GM12878 (cell line): ENCODE data around the gene SHFL. TPM values are rescaled to one million over a fixed set of nuclear protein-coding genes. Genes with fewer than 3 reads are reported as not detected.

Experiments used
- ATAC-seq: fragments of 200-7000 bp; cut with Tn5 transposase; 3 replicates; pipeline ENCODE4 v1.9.1; 2020; ENCODE audit warnings: mild to moderate bottlenecking, moderate library complexity
- BruUV-seq: library from RNA; stranded (reverse); fragments of 400-500 nt; replicated peaks from 2 replicates; lab custom pipeline; 2021; lab: Mats Ljungman, UMichigan
- CTCF ChIA-PET: fragments of 300-600 bp; sonication (Branson Sonifier 250); formaldehyde crosslinking; extraction: SDS; loops from one replicate; lab custom pipeline; 2021; ENCODE audit warnings: inconsistent platforms; lab: Yijun Ruan, JAX
- POLR2A ChIA-PET: fragments of 350-600 bp; formaldehyde crosslinking; extraction: SDS; loops from one replicate; lab custom pipeline; 2021; ENCODE audit warnings: inconsistent platforms; lab: Charles Lee
- RAD21 ChIA-PET: fragments of 300-600 bp; sonication (Branson Sonifier 250); formaldehyde crosslinking; loops from one replicate; lab custom pipeline; 2023; ENCODE audit warnings: antibody characterized with exemption; ENCODE audit not compliant: unreplicated experiment; lab: Charles Lee
- SMC1A ChIA-PET: fragments of 300-600 bp; sonication (Branson Sonifier 250); formaldehyde crosslinking; loops from one replicate; lab custom pipeline; 2023; ENCODE audit not compliant: unreplicated experiment, uncharacterized antibody; lab: Charles Lee
- DNase-seq: peaks from one replicate; pipeline ENCODE4 v3.0.0-alpha.2; 2011; ENCODE audit warnings: low read depth, low spot score
- FAIRE-seq: peaks from 3 replicates; lab custom pipeline; 2011; peaks lifted over from hg19 to GRCh38; lab: Jason Lieb, UNC
- H2AFZ ChIP-seq: 2 replicates; pipeline ENCODE4 v1.6.0; 2011; ENCODE audit warnings: low read depth, low read length, control low read depth; ENCODE audit not compliant: control insufficient read depth
- H3K27ac ChIP-seq: 2 replicates; pipeline ENCODE4 v1.5.1; 2011; ENCODE audit warnings: control low read depth; ENCODE audit not compliant: control insufficient read depth, insufficient read depth
- H3K27me3 ChIP-seq, 2 experiments: replicated peaks in 1 of 2; 2 replicates each; pipeline versions ENCODE4 v1.6.0 to v1.6.1; 2011; ENCODE audit warnings: low read length in 1 of 2; ENCODE audit not compliant: control insufficient read depth in 2 of 2, insufficient read depth in 2 of 2
- H3K36me3 ChIP-seq, 2 experiments: 2 replicates each; pipeline ENCODE4 v1.5.1; 2011; ENCODE audit warnings: low read length in 1 of 2; ENCODE audit not compliant: control insufficient read depth in 2 of 2, insufficient read depth in 2 of 2
- H3K4me1 ChIP-seq: 2 replicates; pipeline ENCODE4 v1.6.1; 2011; ENCODE audit warnings: mild to moderate bottlenecking, low read length, moderate library complexity, mixed read lengths; ENCODE audit not compliant: control insufficient read depth, insufficient read depth
- H3K4me2 ChIP-seq: 2 replicates; pipeline ENCODE4 v1.6.0; 2011; ENCODE audit warnings: control low read depth; ENCODE audit not compliant: control insufficient read depth, insufficient read depth
- H3K4me3 ChIP-seq: fragments of 200-600 bp; sonication (generic); 2 replicates; pipeline ENCODE4 v1.5.1; 2016
- H3K79me2 ChIP-seq: 2 replicates; pipeline ENCODE4 v1.6.0; 2011; ENCODE audit warnings: low read length; ENCODE audit not compliant: control insufficient read depth, insufficient read depth
- H3K9ac ChIP-seq: 2 replicates; pipeline ENCODE4 v1.8.0; 2011; ENCODE audit warnings: low read length, control low read depth, mixed read lengths; ENCODE audit not compliant: control insufficient read depth, insufficient read depth
- H3K9me3 ChIP-seq: replicated peaks from 3 replicates; pipeline ENCODE4 v1.5.1; 2011; ENCODE audit warnings: mild to moderate bottlenecking, low read length; ENCODE audit not compliant: control insufficient read depth, insufficient read depth
- H4K20me1 ChIP-seq: 2 replicates; pipeline ENCODE4 v1.6.0; 2011; ENCODE audit not compliant: control insufficient read depth, insufficient read depth
- GATAD2B ChIP-seq: fragments of 450-650 bp; conservative IDR thresholded peaks from 2 replicates; pipeline ENCODE4 v1.6.1; 2017; ENCODE audit warnings: low read depth, mild to moderate bottlenecking, moderate library complexity
- RB1 ChIP-seq: fragments of 450-650 bp; formaldehyde crosslinking; IDR thresholded peaks from 2 replicates; pipeline ENCODE4 v1.6.1; 2017; ENCODE audit warnings: mild to moderate bottlenecking, borderline replicate concordance
- SMARCA5 ChIP-seq: fragments of 450-650 bp; IDR thresholded peaks from 2 replicates; pipeline ENCODE4 v1.6.1; 2017; ENCODE audit warnings: mild to moderate bottlenecking
- WGBS: methylation state at CpG from one replicate; pipeline ENCODE4 v1.1.6; 2016; ENCODE audit warnings: low lambda C conversion rate; ENCODE audit not compliant: insufficient replicate concordance, insufficient coverage; ENCODE audit errors: missing lambda C conversion rate; 5-methylcytosine and 5-hydroxymethylcytosine counted together
- in situ Hi-C: fragments of 300-500 bp; cut with MboI; formaldehyde crosslinking; loops from 9 replicates; pipeline ENCODE4 v1.14.3; 2018; ENCODE audit warnings: mixed read lengths
- intact Hi-C: fragments of 100-400 bp; cut with micrococcal nuclease; formaldehyde crosslinking; loops from one replicate; pipeline ENCODE4 v1.14.2; 2022; ENCODE audit not compliant: unreplicated experiment
- polyA plus RNA-seq, 11 experiments: library from polyadenylated mRNA; depleted of rRNA in 4 of 11; unstranded in 6 of 11; stranded (reverse) in 5 of 11; fragments of >200 nt; fragmentation: Nextera tagmentation in 4 of 11; fragmentation: Illumina TruSeq in 1 of 11; extraction: Ambion mirVana in 4 of 11; extraction: Trizol in 1 of 11; gene quantifications; 1 replicate in 1 of 11; 2 replicates in 10 of 11; pipeline versions ENCODE4 v1.2.1 to v1.2.3, GENCODE V29; 2011 to 2016; ENCODE audit warnings: inconsistent platforms in 2 of 11, missing spikeins in 2 of 11, low read depth in 1 of 11
- total RNA-seq, 4 experiments: library from RNA; depleted of rRNA in 3 of 4; stranded (reverse); fragments of >200 nt in 3 of 4; fragmentation: Illumina TruSeq in 1 of 4; extraction: Trizol in 1 of 4; gene quantifications; 2 replicates each; pipeline versions ENCODE4 v1.2.1 to v1.2.3, GENCODE V29; 2013 to 2021
- TF ChIP-seq, protein P1 (sequence below): IDR thresholded peaks from 2 replicates; pipeline ENCODE4 v1.6.1; 2012; ENCODE audit warnings: low read depth, low read length, improper control_type of control experiment
- TF ChIP-seq, protein P2 (sequence below): fragments of 450-650 bp; IDR thresholded peaks from 2 replicates; pipeline ENCODE4 v1.6.1; 2017; ENCODE audit warnings: mild to moderate bottlenecking, low read depth, inconsistent platforms; ENCODE audit not compliant: poor library complexity, severe bottlenecking
- TF ChIP-seq, protein P3 (sequence below): fragments of 450-650 bp; IDR thresholded peaks from 2 replicates; pipeline ENCODE4 v1.6.1; 2016; ENCODE audit warnings: mild to moderate bottlenecking
- TF ChIP-seq, protein P4 (sequence below): fragments of 450-650 bp; IDR thresholded peaks from 2 replicates; pipeline ENCODE4 v1.6.1; 2017; ENCODE audit warnings: mild to moderate bottlenecking

SHFL gene
- total and polyA plus RNA-seq, 10 of the 15 experiments (the other 5 are each of a cell fraction or from before 2014, with no cell fraction given), result 8.0 to 83.8 (median 40.7) TPM

DNA sequence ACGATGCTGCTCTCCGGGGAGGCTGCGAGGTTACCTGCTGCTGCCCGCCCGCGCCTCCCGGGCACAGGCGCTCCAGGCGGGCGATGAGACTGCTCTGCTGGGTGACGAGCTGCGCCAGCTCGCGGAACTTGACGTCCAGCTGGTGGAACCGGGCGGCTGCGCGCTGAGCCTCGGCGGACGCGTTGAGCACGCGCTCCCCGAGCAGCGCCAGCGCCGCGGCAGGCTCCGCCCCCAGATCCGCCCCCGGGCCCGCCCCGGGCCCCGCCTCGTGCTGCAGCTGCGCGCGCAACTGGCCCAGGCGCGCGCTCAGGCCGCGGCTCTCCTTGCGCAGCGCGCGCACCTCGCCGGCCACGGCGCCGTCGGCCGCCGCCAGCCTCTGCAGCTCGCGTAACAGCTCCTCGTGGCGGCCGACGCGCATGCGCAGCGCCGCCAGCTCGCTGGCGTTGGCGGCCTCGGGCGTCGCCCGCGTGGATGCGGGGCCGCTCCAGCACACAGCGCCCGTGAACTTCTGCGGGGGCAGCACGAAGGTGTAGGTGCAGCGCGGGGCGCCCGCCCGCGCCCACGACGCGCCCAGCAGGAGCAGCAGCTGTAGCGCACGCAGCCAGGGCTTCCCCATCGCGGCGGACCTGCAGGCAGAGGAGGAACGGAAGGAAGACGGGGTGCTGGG, 10.0 kb downstream of the SHFL start (continued):
- TF ChIP-seq, protein P1, sequence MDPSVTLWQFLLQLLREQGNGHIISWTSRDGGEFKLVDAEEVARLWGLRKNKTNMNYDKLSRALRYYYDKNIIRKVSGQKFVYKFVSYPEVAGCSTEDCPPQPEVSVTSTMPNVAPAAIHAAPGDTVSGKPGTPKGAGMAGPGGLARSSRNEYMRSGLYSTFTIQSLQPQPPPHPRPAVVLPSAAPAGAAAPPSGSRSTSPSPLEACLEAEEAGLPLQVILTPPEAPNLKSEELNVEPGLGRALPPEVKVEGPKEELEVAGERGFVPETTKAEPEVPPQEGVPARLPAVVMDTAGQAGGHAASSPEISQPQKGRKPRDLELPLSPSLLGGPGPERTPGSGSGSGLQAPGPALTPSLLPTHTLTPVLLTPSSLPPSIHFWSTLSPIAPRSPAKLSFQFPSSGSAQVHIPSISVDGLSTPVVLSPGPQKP, result no peak
- TF ChIP-seq, protein P2, sequence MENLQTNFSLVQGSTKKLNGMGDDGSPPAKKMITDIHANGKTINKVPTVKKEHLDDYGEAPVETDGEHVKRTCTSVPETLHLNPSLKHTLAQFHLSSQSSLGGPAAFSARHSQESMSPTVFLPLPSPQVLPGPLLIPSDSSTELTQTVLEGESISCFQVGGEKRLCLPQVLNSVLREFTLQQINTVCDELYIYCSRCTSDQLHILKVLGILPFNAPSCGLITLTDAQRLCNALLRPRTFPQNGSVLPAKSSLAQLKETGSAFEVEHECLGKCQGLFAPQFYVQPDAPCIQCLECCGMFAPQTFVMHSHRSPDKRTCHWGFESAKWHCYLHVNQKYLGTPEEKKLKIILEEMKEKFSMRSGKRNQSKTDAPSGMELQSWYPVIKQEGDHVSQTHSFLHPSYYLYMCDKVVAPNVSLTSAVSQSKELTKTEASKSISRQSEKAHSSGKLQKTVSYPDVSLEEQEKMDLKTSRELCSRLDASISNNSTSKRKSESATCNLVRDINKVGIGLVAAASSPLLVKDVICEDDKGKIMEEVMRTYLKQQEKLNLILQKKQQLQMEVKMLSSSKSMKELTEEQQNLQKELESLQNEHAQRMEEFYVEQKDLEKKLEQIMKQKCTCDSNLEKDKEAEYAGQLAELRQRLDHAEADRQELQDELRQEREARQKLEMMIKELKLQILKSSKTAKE, result no peak

DNA sequence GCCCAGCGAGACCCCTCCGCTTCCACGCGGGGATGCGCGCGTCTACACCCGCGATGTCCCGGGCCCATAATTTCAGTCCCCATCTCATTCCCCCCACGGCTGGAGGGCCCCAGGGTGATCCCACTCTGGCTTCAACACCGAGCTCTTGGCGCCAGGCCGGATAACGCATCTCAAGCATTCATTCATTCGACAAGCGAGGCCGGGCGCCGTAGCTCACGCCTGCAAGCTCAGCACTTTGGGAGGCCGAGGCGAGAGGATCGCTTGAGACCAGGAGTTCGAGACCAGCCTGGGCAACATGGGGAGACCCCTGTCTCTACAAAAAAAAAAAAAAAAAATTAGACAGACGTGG, 10.5 kb downstream of the SHFL start:
- CTCF ChIA-PET, result interaction anchor here (0.8 to 9.5 kb wide), 7 partner anchors 8 to 131 kb away, joined by 3 to 171 read pairs (median 6); partner anchors contain the start of genes EIF3G, P2RY11 and PPAN
- ATAC-seq (no peak), FAIRE-seq (no peak), DNase-seq (no peak)
- Histone ChIP-seq H4K20me1 (no peaks in the 10 kb centered on the region), H3K79me2 (peaks cover 9% of the 10 kb centered on the region), H3K27me3 (no peaks in the 10 kb centered on the region), H3K9ac (peak overlapping the region; percentile 65; the same call in 1 of the 2 replicates), H3K9me3 (no peaks in the 10 kb centered on the region; the same call in 2 of the 3 replicates), H3K36me3 (peaks cover 6 to 15% of the 10 kb centered on the region in 2 experiments), H2AFZ (peak overlapping the region; percentile 60), H3K4me2 (peak overlapping the region; percentile 58), H3K4me1 (peaks cover 35% of the 10 kb centered on the region), H3K4me3 (peak overlapping the region; percentile 21), H3K27ac (peak overlapping the region; percentile 70)
- BruUV-seq, result no TSS peak
- in situ Hi-C loops, result no loop called here
- RAD21 ChIA-PET, result interaction anchor here (0.6 to 9.6 kb wide), 7 partner anchors 8 to 193 kb away, joined by 3 to 166 read pairs (median 4); partner anchors contain the start of genes ICAM5, P2RY11 and PPAN
- WGBS, result 20% methylated on average over 21 of the region's 26 CpGs
- POLR2A ChIA-PET, result interaction anchor here (0.6 to 1.9 kb wide), 15 partner anchors 8 to 306 kb away, joined by 3 to 18 read pairs (median 5); partner anchors contain the start of genes MRPL4, P2RY11 and PPAN
- TF ChIP-seq GATAD2B (0 out of 2 replicates have a peak, but pooled peaks have one; percentile 36), SMARCA5 (no peak), RB1 (no peak)
- TF ChIP-seq, protein P3, sequence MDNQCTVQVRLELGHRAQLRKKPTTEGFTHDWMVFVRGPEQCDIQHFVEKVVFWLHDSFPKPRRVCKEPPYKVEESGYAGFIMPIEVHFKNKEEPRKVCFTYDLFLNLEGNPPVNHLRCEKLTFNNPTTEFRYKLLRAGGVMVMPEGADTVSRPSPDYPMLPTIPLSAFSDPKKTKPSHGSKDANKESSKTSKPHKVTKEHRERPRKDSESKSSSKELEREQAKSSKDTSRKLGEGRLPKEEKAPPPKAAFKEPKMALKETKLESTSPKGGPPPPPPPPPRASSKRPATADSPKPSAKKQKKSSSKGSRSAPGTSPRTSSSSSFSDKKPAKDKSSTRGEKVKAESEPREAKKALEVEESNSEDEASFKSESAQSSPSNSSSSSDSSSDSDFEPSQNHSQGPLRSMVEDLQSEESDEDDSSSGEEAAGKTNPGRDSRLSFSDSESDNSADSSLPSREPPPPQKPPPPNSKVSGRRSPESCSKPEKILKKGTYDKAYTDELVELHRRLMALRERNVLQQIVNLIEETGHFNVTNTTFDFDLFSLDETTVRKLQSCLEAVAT, result peak; percentile 95
- TF ChIP-seq, protein P4, sequence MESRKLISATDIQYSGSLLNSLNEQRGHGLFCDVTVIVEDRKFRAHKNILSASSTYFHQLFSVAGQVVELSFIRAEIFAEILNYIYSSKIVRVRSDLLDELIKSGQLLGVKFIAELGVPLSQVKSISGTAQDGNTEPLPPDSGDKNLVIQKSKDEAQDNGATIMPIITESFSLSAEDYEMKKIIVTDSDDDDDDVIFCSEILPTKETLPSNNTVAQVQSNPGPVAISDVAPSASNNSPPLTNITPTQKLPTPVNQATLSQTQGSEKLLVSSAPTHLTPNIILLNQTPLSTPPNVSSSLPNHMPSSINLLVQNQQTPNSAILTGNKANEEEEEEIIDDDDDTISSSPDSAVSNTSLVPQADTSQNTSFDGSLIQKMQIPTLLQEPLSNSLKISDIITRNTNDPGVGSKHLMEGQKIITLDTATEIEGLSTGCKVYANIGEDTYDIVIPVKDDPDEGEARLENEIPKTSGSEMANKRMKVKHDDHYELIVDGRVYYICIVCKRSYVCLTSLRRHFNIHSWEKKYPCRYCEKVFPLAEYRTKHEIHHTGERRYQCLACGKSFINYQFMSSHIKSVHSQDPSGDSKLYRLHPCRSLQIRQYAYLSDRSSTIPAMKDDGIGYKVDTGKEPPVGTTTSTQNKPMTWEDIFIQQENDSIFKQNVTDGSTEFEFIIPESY, result peak; percentile 77; the same call in 1 of the 2 replicates
- intact Hi-C loops, result no loop called here
- SMC1A ChIA-PET, result interaction anchor here (0.9 to 11.1 kb wide), 4 partner anchors 8 to 69 kb away, joined by 3 to 150 read pairs (median 6); partner anchors contain the start of genes P2RY11 and PPAN
